Cortex of kidney (tissue), 1 donor: ENCODE results near the gene OR52M1.
"Not testable (repeated sequence)": the region's sequence is repeated elsewhere in the genome, so short reads cannot be mapped to it uniquely, and the experiment has no call there.

Source experiments
- DNase-seq: peaks from one replicate; lab custom pipeline; 2025; lab: John Stamatoyannopoulos, UW

The OR52M1 gene

GRCh38 chr11:4544891-4545290 lies at the start of gene OR52M1:
Gene OR52M1, plus strand, starts transcription at chr11:4545191. Its CDS starts 0 bp downstream, at chr11:4545191.
- no peak for DNase-seq

- no peak for DNase-seq
Measured at GRCh38 chr11:4495487-4495886, 49.5 kb upstream of the OR52M1 start.

GRCh38 chr11:4495986-4496385 lies 49.0 kb upstream of the OR52M1 start:
- DNase-seq, result no peak

GRCh38 chr11:4496557-4497248 lies 48.3 kb upstream of the OR52M1 start:
- DNase-seq, result no peak

GRCh38 chr11:4508886-4509285 lies 36.1 kb upstream of the OR52M1 start:
- no peak for DNase-seq

- no peak for DNase-seq
Measured at GRCh38 chr11:4511282-4512245, 33.4 kb upstream of the OR52M1 start.

GRCh38 chr11:4514196-4514595 lies 30.8 kb upstream of the OR52M1 start:
- DNase-seq, result no peak

- no peak for DNase-seq
Measured at GRCh38 chr11:4522339-4522738, 22.7 kb upstream of the OR52M1 start.

GRCh38 chr11:4522752-4523151 lies 22.2 kb upstream of the OR52M1 start:
- DNase-seq, result no peak

- no peak for DNase-seq
Measured at GRCh38 chr11:4523666-4524065, 21.3 kb upstream of the OR52M1 start.

- DNase-seq, result no peak
Measured at GRCh38 chr11:4527926-4528325, 17.1 kb upstream of the OR52M1 start.

GRCh38 chr11:4531686-4532085 lies 13.3 kb upstream of the OR52M1 start:
- not testable (repeated sequence) for DNase-seq

- no peak for DNase-seq
Measured at GRCh38 chr11:4539603-4540219, 5.3 kb upstream of the OR52M1 start.

- no peak for DNase-seq
Measured at GRCh38 chr11:4541071-4541470, 3.9 kb upstream of the OR52M1 start.

GRCh38 chr11:4543561-4543960 lies 1.4 kb upstream of the OR52M1 start:
- DNase-seq, result no peak

GRCh38 chr11:4546878-4547277 lies 1.9 kb downstream of the OR52M1 start:
- no peak for DNase-seq

- DNase-seq, result no peak
Measured at GRCh38 chr11:4547416-4547815, 2.4 kb downstream of the OR52M1 start.

- DNase-seq, result no peak
Measured at GRCh38 chr11:4551346-4551979, 6.5 kb downstream of the OR52M1 start.

GRCh38 chr11:4559527-4560440 lies 14.8 kb downstream of the OR52M1 start:
- DNase-seq, result no peak

GRCh38 chr11:4560467-4560866 lies 15.5 kb downstream of the OR52M1 start:
- no peak for DNase-seq

- DNase-seq, result no peak
Measured at GRCh38 chr11:4565371-4565770, 20.4 kb downstream of the OR52M1 start.
